Measurements from ENCODE around the gene ERAS.
A peak's percentile ranks its signal among the peaks of the same experiment; 100 is the strongest.

ERAS gene

DNA sequence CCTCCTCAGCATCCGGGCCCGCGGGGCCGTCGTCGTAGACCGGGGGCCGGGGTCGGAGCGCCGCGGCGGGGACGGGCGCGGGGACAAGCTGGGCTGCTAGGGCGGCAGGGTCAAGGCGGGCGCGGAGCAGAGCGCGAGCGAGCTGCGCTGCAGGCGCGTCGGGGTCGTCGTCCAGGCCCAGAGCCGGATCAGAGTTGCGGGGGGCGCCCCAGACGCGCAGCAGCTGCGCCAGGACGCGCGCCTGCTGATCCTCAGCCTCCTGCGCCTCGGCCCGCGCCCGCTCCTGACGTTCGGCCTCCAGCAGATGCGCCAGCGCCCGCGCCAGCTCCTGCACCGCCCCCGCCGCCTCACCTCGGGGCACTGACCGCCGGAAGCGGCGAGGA is 5.6 kb downstream of the ERAS start:
- H3K14ac ChIP-seq (ENCODE audit: low read length) = no peak overlapping the region
- no peak for DNase-seq (ENCODE audit: low spot score)
- WGBS, 2 donors (ENCODE audit: extremely low coverage in 2 of 2, insufficient read length in 2 of 2, insufficient replicate concordance in 1 of 2) = no CpG with 5 or more reads among the region's 57 CpGs
- H2BK15ac ChIP-seq (ENCODE audit: low read length) = no peak overlapping the region
- H3K18ac ChIP-seq (ENCODE audit: low read length) = no peak overlapping the region
- H2BK120ac ChIP-seq (ENCODE audit: low read depth, low read length) = no peak overlapping the region
- H3K79me1 ChIP-seq (ENCODE audit: low read depth, low read length) = no peaks in the 10 kb centered on the region
- peak overlapping the region in 1 of 2 donors; percentile 28 for H3K4me3 ChIP-seq (ENCODE audit: low read length in 2 of 2)
- no peak overlapping the region for H4K91ac ChIP-seq (ENCODE audit: low read depth, low read length, poor library complexity)
- no peak overlapping the region for H2AFZ ChIP-seq (ENCODE audit: low read length)
- no peak overlapping the region for H4K8ac ChIP-seq (ENCODE audit: low read depth, low read length)
- peaks cover 2 to 6% of the 10 kb centered on the region in 2 donors for H3K4me1 ChIP-seq (ENCODE audit: control insufficient read depth in 2 of 2, insufficient read depth in 1 of 2, low read depth in 1 of 2, low read length in 2 of 2)
- H3K23ac ChIP-seq (ENCODE audit: low read depth, low read length, poor library complexity) = no peak overlapping the region
- H3K36me3 ChIP-seq (replicated peaks in 1 of 2; ENCODE audit: control insufficient read depth in 2 of 2, insufficient read depth in 2 of 2, low read length in 2 of 2) = no peaks in the 10 kb centered on the region
- no peak overlapping the region for H2BK12ac ChIP-seq (ENCODE audit: low read length)
- no peak overlapping the region for H2AK5ac ChIP-seq (ENCODE audit: low read depth, low read length)
- no peak overlapping the region for H3K4ac ChIP-seq (ENCODE audit: low read length)
- H3K9ac ChIP-seq (ENCODE audit: low read depth, low read length, poor library complexity) = no peak overlapping the region
- H2BK5ac ChIP-seq (ENCODE audit: low read length) = no peak overlapping the region
- no peak overlapping the region for H3K27ac ChIP-seq (replicated peaks; ENCODE audit: low read length)
- H3K4me2 ChIP-seq (ENCODE audit: insufficient read depth, low read length, poor library complexity, severe bottlenecking) = peak overlapping the region; percentile 48
- H3K27me3 ChIP-seq (ENCODE audit: control insufficient read depth in 3 of 3, insufficient read depth in 3 of 3, low read depth in 1 of 3, low read length in 3 of 3) = peaks cover 5 to 65% (median 5%) of the 10 kb centered on the region in 3 experiments
- no peaks in the 10 kb centered on the region for H3K9me3 ChIP-seq (replicated peaks in 1 of 2; ENCODE audit: control insufficient read depth in 2 of 2, insufficient read depth in 1 of 2, low read depth in 1 of 2, low read length in 2 of 2)

GRCh38 chrX:48833542-48834138 is 7.3 kb downstream of the ERAS start:
- Histone ChIP-seq H3K4me3 (ENCODE audit: low read length in 2 of 2) (peak overlapping the region in 1 of 2 donors; percentile 61), H2BK12ac (ENCODE audit: low read length) (no peak overlapping the region), H2BK15ac (ENCODE audit: low read length) (no peak overlapping the region), H3K36me3 (replicated peaks in 1 of 2; ENCODE audit: control insufficient read depth in 2 of 2, insufficient read depth in 2 of 2, low read length in 2 of 2) (no peaks in the 10 kb centered on the region), H3K27ac (replicated peaks; ENCODE audit: low read length) (no peak overlapping the region), H4K8ac (ENCODE audit: low read depth, low read length) (no peak overlapping the region), H3K23ac (ENCODE audit: low read depth, low read length, poor library complexity) (no peak overlapping the region), H3K4me2 (ENCODE audit: insufficient read depth, low read length, poor library complexity, severe bottlenecking) (no peak overlapping the region), H3K79me1 (ENCODE audit: low read depth, low read length) (no peaks in the 10 kb centered on the region), H4K91ac (ENCODE audit: low read depth, low read length, poor library complexity) (no peak overlapping the region), H2BK120ac (ENCODE audit: low read depth, low read length) (no peak overlapping the region), H3K14ac (ENCODE audit: low read length) (no peak overlapping the region), H3K4me1 (ENCODE audit: control insufficient read depth in 2 of 2, insufficient read depth in 1 of 2, low read depth in 1 of 2, low read length in 2 of 2) (peaks cover 2 to 6% of the 10 kb centered on the region in 2 donors), H2AK5ac (ENCODE audit: low read depth, low read length) (no peak overlapping the region), H3K9me3 (replicated peaks in 1 of 2; ENCODE audit: control insufficient read depth in 2 of 2, insufficient read depth in 1 of 2, low read depth in 1 of 2, low read length in 2 of 2) (no peaks in the 10 kb centered on the region), H3K4ac (ENCODE audit: low read length) (no peak overlapping the region), H3K18ac (ENCODE audit: low read length) (no peak overlapping the region), H2BK5ac (ENCODE audit: low read length) (no peak overlapping the region), H2AFZ (ENCODE audit: low read length) (no peak overlapping the region), H3K9ac (ENCODE audit: low read depth, low read length, poor library complexity) (no peak overlapping the region), H3K27me3 (ENCODE audit: control insufficient read depth in 3 of 3, insufficient read depth in 3 of 3, low read depth in 1 of 3, low read length in 3 of 3) (peaks cover 5 to 58% (median 5%) of the 10 kb centered on the region in 3 experiments)
- no peak for DNase-seq (ENCODE audit: low spot score)
- no CpG with 5 or more reads among the region's 9 CpGs for WGBS, 2 donors (ENCODE audit: extremely low coverage in 2 of 2, insufficient read length in 2 of 2, insufficient replicate concordance in 1 of 2)

DNA sequence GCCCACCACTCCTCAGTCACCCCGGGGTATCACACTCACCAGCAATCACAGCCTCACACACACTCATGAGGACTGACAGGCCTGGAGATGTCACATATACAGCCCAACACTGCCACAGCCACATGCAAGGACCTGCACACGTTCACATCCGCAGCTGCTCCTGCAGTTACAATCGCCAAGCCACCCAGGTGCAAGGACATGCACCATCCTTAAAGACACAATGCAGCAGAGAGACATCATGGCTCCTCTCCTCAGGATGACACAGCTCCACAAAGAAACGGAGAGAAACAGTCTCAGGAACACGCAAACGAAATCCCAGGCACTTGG is 8.0 kb downstream of the ERAS start:
- Histone ChIP-seq H2BK12ac (ENCODE audit: low read length) (no peak overlapping the region), H3K4me3 (ENCODE audit: low read length in 2 of 2) (peak overlapping the region in 1 of 2 donors; percentile 61), H2AK5ac (ENCODE audit: low read depth, low read length) (no peak overlapping the region), H3K9ac (ENCODE audit: low read depth, low read length, poor library complexity) (no peak overlapping the region), H2AFZ (ENCODE audit: low read length) (peak overlapping the region; percentile 93), H3K4me2 (ENCODE audit: insufficient read depth, low read length, poor library complexity, severe bottlenecking) (no peak overlapping the region), H2BK120ac (ENCODE audit: low read depth, low read length) (no peak overlapping the region), H3K36me3 (replicated peaks in 1 of 2; ENCODE audit: control insufficient read depth in 2 of 2, insufficient read depth in 2 of 2, low read length in 2 of 2) (no peaks in the 10 kb centered on the region), H2BK5ac (ENCODE audit: low read length) (no peak overlapping the region), H3K23ac (ENCODE audit: low read depth, low read length, poor library complexity) (no peak overlapping the region), H3K9me3 (replicated peaks in 1 of 2; ENCODE audit: control insufficient read depth in 2 of 2, insufficient read depth in 1 of 2, low read depth in 1 of 2, low read length in 2 of 2) (no peaks in the 10 kb centered on the region), H3K14ac (ENCODE audit: low read length) (no peak overlapping the region), H3K4me1 (ENCODE audit: control insufficient read depth in 2 of 2, insufficient read depth in 1 of 2, low read depth in 1 of 2, low read length in 2 of 2) (peaks cover 2 to 6% of the 10 kb centered on the region in 2 donors), H3K27me3 (ENCODE audit: control insufficient read depth in 3 of 3, insufficient read depth in 3 of 3, low read depth in 1 of 3, low read length in 3 of 3) (peaks cover 5 to 55% (median 5%) of the 10 kb centered on the region in 3 experiments), H3K27ac (replicated peaks; ENCODE audit: low read length) (no peak overlapping the region), H2BK15ac (ENCODE audit: low read length) (no peak overlapping the region), H4K8ac (ENCODE audit: low read depth, low read length) (no peak overlapping the region), H3K79me1 (ENCODE audit: low read depth, low read length) (no peaks in the 10 kb centered on the region), H4K91ac (ENCODE audit: low read depth, low read length, poor library complexity) (no peak overlapping the region), H3K4ac (ENCODE audit: low read length) (no peak overlapping the region), H3K18ac (ENCODE audit: low read length) (no peak overlapping the region)
- no peak for DNase-seq (ENCODE audit: low spot score)
- WGBS, 2 donors (ENCODE audit: extremely low coverage in 2 of 2, insufficient read length in 2 of 2, insufficient replicate concordance in 1 of 2) = no CpG with 5 or more reads among the region's 7 CpGs

DNA sequence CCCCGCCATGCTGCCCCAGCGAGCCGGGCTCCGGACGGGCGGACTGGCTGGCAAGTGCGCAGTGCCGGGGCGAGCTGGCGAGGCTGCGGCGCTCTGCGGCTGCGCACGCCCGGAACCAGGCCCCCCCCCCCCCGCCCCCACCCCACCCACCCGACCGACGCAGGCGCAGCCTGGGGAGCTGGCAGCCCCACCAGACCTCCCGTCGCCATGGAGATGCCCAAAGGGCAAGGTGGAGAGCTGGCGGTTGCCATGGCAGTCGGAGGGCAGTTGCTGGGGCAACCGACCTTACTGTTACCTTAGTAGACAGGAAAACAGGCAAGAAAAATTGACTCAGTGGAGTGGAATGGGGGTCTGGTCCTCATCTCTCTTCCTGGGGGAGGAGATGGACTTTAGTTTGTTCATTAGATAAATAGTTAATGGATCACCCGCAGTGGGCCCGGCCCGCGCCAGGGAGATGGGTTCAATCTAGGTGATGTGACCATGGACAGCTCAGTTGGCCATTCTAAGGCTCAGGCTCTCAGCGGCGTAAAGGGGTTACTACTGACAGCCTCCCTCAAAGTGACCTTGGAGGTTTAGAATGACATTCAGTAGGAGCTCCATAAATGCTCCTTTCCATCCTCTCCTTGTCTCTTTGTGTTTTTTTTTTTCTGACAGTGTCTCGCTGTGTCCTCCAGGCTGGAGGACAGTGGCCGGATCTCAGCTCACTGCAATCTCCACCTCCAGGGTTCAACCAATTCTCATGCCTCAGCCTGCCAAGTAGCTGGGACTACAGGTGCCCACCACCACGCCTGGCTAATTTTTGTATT is 9.4 kb downstream of the ERAS start, which contains the start of gene PCSK1N:
TSS of gene PCSK1N (minus strand) at position 87 of the 806 bp plus-strand sequence. CDS start at position 9, 78 bp downstream.
- no peak within 1 kb of the TSS for H4K91ac ChIP-seq (ENCODE audit: low read depth, low read length, poor library complexity)
- no peak within 1 kb of the TSS for H3K18ac ChIP-seq (ENCODE audit: low read length)
- H3K4me3 ChIP-seq (ENCODE audit: low read length in 2 of 2) = peak within 1 kb of the TSS; percentile 61 to 69
- H2BK15ac ChIP-seq (ENCODE audit: low read length) = no peak within 1 kb of the TSS
- peaks cover 2 to 6% of the 10 kb centered on the region in 2 donors for H3K4me1 ChIP-seq (ENCODE audit: control insufficient read depth in 2 of 2, insufficient read depth in 1 of 2, low read depth in 1 of 2, low read length in 2 of 2)
- no peak within 1 kb of the TSS for H4K8ac ChIP-seq (ENCODE audit: low read depth, low read length)
- H3K9ac ChIP-seq (ENCODE audit: low read depth, low read length, poor library complexity) = no peak within 1 kb of the TSS
- peaks cover 5 to 44% (median 5%) of the 10 kb centered on the region in 3 experiments for H3K27me3 ChIP-seq (ENCODE audit: control insufficient read depth in 3 of 3, insufficient read depth in 3 of 3, low read depth in 1 of 3, low read length in 3 of 3)
- H2BK5ac ChIP-seq (ENCODE audit: low read length) = no peak within 1 kb of the TSS
- H3K4me2 ChIP-seq (ENCODE audit: insufficient read depth, low read length, poor library complexity, severe bottlenecking) = peak within 1 kb of the TSS; percentile 45
- H3K4ac ChIP-seq (ENCODE audit: low read length) = no peak within 1 kb of the TSS
- H3K9me3 ChIP-seq (replicated peaks in 1 of 2; ENCODE audit: control insufficient read depth in 2 of 2, insufficient read depth in 1 of 2, low read depth in 1 of 2, low read length in 2 of 2) = no peaks in the 10 kb centered on the region
- no peak within 1 kb of the TSS for H2BK120ac ChIP-seq (ENCODE audit: low read depth, low read length)
- no peaks in the 10 kb centered on the region for H3K79me1 ChIP-seq (ENCODE audit: low read depth, low read length)
- no peak within 1 kb of the TSS for H3K27ac ChIP-seq (replicated peaks; ENCODE audit: low read length)
- no peak for DNase-seq (ENCODE audit: low spot score)
- H2AFZ ChIP-seq (ENCODE audit: low read length) = peak within 1 kb of the TSS; percentile 93
- H3K36me3 ChIP-seq (replicated peaks in 1 of 2; ENCODE audit: control insufficient read depth in 2 of 2, insufficient read depth in 2 of 2, low read length in 2 of 2) = no peaks in the 10 kb centered on the region
- no peak within 1 kb of the TSS for H2AK5ac ChIP-seq (ENCODE audit: low read depth, low read length)
- H2BK12ac ChIP-seq (ENCODE audit: low read length) = no peak within 1 kb of the TSS
- WGBS, 2 donors (ENCODE audit: extremely low coverage in 2 of 2, insufficient read length in 2 of 2, insufficient replicate concordance in 1 of 2) = no CpG with 5 or more reads among the region's 35 CpGs
- peak within 1 kb of the TSS; percentile 82 for H3K14ac ChIP-seq (ENCODE audit: low read length)
- no peak within 1 kb of the TSS for H3K23ac ChIP-seq (ENCODE audit: low read depth, low read length, poor library complexity)
